Measurements from ENCODE around the gene STOML1.

- no peak for TF ChIP-seq YY1 (IDR thresholded peaks at IDR 0.05; ENCODE audit: extremely low read depth, insufficient replicate concordance, low read depth, low read length)
- no peak for TF ChIP-seq POLR2AphosphoS5 (IDR thresholded peaks at IDR 0.05; ENCODE audit: low read depth, low read length)
- no peak for TF ChIP-seq ELF1 (IDR thresholded peaks at IDR 0.05; ENCODE audit: borderline replicate concordance, low read depth)
- no peak for TF ChIP-seq EZH2 (IDR thresholded peaks at IDR 0.05)
- no peak for TF ChIP-seq TCF7L2 (IDR thresholded peaks at IDR 0.05; ENCODE audit: borderline replicate concordance, extremely low read depth, insufficient read depth, insufficient read length)
- no peak for TF ChIP-seq POLR2A (IDR thresholded peaks at IDR 0.05; ENCODE audit: borderline replicate concordance, extremely low read depth, insufficient read depth, insufficient read length)
Measured at GRCh38 chr15:73934281-73934680, 57.8 kb downstream of the STOML1 start.

Measured in HCT116 (cell line).